Dermis microvascular lymphatic vessel endothelial cell (primary cell): ENCODE results near the gene SPSB1. TPM values are rescaled to one million over a fixed set of nuclear protein-coding genes. Genes with fewer than 3 reads are reported as not detected.
"Not testable (repeated sequence)": the region's sequence is repeated elsewhere in the genome, so short reads cannot be mapped to it uniquely, and the experiment has no call there.

ENCODE experiments used
- DNase-seq, 2 donors: peaks; one replicate each; pipeline versions ENCODE4 v3.0.0 to v3.0.0-alpha.2; 2010; ENCODE audit warnings: low read depth in 2 of 2
- total RNA-seq: library from RNA; depleted of rRNA; stranded (reverse); fragments of >200 nt; gene quantifications from 2 replicates; pipeline ENCODE4 v1.2.1, GENCODE V29; 2014

The SPSB1 gene
- total RNA-seq, 1 donor from 2014 or later, result 26.4 TPM

DNA sequence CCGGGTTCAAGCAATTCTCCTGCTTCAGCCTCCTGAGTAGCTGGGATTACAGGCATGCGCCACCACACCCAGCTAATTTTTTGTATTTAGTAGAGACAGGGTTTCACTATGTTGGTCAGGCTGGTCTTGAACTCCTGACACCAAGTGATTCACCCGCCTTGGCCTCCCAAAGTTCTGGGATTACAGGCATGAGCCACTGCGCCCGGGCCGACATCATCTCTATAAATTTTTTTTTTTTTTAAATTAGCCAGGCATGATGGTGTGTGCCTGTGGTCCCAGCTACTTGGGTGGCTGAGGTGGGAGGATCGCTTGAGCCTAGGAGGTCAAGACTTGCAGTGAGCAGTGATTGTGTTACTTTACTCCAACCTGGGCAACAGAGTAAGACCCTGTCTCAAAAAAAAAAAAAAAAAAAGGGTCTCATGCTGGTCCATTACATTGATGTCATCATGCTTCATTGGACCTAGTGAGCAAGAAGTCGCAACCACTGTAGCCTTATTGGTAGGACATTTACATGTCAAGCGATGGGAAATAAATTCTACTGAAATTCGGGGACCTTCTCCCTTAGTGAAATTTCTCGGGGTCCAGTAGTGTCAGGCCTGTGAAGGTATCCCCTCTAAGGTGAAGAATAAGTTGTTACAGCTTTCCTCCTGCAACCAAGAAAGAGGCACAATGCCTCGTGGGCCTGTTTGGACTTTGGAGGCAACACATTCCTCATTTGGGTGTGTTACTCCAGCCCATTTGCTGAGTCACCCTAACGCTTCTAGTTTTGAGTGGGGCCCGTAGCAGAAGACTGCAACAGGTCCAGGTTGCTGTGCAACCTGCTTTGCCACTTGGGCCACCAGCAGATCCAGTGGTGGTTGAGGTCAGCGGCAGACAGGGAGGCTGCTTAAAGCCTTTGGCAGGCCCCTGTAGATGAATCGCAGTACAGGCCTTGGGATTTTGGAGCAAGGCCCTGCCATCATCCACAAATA lies 7.2 kb downstream of the SPSB1 start:
- DNase-seq, result not testable (repeated sequence)

DNA sequence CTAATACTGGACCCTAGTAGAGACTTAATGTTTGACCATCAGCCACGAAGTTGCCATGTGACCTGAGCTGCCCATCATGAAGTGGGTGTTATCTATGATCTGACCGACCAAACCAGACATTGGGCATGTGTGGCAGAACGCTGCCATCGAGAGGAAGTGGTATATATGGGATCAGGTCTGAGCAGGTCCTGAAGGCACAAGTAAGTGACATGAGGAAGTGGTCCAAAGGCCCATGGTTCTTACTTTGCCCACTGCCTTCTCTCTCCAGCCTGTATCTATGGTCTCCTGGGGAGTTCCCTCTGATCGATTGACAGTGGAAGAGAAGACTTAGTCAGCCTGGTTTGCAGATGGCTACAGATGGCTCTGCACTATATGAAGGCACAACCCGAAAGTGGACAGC lies 7.9 kb downstream of the SPSB1 start:
- no peak for DNase-seq

DNA sequence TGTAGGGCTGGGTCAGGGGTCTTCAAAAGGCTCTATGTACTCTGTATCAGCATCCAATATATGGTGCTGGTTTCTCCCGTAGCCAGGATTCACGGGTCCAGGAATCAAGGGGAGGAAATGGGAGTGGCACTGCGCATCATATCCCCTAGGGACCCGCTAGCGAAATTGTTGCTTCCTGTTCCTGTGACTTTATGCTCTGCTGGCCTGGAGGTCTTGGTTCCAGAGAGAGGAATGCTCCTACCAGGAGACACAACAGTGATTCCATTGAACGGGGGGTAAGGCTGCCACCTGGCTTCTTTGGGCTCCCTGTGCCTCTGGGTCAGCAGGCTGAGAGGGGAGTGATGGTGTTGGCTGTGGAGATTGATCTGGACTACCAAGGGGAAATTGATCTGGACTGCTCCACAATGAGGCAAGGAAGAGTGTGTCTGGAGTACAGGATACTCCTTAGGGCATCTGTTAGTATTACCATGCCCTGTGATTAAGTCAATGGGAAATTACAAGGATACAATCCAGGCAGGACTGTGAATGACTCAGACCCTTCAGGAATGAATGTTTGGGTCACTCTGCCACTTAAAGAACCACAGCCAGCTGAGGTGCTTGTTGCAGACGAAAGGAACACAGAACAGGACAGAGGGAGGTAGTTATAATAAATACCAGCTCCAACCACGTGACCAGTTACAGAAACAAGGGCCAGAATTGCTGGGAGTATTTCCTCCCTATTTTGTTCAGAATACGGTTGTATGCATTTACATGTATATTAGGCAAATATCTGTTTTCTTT lies 10.2 kb downstream of the SPSB1 start:
- peak; percentile 75 for DNase-seq

DNA sequence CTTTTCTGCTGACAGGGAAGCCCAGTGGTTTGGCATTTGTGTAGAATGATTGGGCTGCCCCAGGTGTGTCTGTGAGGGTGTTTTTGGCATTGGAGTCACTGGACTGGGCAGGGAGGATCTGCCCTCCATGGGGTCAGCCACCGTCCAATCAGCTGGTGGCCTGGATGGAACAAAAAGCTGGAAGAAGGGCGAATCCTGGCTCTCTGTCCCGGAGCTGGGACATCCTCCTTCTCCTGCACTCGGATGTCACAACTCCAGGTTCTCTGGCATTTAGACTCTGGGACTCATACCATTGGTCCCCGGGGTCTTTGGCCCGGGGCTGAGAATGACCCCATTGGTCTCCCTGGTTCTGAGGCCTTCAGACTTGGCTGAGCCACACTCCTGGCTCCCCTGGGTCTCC lies 11.2 kb downstream of the SPSB1 start:
- DNase-seq, result no peak

DNA sequence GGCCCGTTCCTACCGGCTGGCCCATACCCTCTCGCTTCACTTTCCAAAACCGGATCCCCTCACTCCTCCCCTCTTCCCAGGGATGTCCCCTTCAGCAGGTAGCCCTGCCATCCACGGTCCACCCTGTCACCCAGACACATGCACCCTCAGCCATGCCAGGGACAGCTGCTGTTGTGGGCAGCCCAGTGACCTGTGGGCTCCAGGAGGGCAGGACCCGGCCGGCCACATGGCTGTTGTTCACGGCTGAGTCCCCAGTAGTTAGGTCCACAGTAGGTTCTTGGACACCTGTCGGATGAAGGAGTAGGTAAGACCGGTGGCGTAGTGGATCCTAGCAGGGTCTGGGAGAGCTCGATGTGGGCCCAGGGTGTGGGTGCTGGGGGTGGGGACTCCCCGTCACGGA lies 12.5 kb downstream of the SPSB1 start:
- DNase-seq, result no peak

DNA sequence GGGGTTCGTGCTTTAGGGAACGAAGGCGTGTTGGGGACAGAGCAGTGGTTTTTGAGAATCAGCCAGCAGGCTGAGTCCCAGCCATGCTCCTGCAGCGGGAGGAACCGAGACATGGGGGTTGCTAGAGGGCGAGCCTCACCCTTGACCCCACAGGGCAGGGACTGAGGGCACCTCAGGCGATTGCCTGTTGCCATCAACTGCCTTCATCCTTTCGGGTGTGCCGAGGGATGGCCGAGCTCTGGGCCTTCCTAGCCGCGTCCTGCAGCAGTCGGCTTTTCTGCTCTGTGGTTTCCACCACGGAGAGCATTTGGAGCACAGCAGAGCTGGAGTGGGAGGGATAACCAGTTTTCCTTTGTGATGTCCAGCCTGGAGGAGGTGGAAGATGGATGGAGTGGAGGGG lies 13.3 kb downstream of the SPSB1 start:
- DNase-seq, result no peak

DNA sequence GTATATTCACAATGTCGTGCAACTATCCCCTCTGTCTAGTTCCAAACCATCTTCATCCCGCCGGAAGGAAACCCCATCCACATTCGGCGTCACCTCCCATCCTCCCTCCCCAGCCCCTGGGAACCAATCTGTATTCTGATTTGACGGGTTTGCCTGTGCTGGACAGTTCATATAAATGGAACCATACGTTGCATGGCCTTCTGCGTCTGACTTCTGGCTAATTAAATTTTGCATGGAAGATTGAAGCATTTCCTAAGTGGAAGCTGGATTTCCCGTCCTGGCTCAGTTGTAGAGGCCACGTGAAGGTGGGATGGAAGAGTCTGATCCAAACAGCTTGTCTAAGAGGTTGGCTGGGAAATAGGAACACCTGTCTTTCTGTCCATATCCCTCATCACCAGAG lies 14.6 kb downstream of the SPSB1 start:
- DNase-seq, result no peak

DNA sequence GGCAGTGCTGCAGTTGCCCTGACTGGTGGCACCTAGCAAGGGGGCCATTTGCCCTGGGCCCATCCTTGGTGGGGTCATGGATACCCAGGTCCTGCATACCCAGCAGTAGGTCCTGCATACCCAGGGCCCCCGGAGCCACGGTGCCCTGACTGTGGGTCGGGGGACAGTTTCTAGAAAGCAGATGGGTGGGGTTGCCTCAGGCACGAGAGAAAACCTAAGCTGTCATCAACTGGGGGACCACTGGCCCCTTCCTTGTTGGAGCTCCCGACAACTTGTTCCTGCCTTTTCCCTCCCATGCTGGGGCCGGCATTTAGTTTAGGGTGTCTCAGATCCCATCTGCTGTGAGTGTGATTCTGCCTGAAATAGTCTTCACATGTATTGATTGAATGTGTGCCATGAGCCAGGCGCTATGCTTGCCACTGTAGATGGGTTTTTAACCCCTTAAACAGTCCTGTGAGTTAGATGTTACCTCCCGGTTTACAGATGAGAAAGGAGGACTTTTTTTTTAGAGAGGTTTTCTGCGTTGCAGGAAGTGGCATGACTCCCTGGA lies 15.6 kb downstream of the SPSB1 start:
- DNase-seq, result no peak

DNA sequence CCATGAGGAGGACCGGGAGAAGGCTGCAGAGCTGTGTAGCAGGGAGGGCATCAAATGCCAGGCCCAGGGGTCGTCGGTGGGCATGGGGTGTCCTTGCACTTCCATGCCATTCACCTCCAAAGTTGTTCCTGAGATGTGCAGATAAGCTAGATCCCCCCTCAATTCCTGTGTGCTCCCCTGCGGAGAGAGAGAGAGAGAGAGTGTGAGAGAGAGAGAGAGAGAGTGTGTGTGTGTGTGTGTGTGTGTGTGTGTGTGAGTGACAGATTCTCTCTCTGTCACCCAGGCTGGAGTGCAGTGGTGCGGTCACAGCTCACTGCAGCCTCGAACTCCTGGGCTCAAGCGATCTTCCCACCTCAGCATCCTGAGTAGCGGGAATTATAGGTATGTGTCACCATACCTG lies 16.4 kb downstream of the SPSB1 start:
- no peak for DNase-seq

DNA sequence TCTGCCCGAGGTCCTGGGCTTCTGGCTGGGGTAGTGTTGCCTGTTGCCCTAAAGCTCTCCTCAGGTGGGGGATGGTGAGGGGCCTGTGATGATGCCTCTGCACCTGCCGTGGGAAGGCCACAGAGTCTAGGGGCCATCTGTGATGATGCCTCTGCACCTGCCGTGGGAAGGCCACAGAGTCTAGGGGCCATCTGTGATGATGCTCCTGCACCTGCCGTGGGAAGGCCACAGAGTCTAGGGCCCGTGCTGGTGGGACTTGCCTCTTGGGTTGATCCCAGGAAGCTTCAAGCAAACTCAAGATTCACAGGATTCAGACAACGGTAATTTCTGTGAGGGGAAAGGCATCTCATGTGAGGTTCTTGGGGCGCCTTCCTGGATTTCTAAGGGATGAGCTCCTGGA lies 17.3 kb downstream of the SPSB1 start:
- no peak for DNase-seq

DNA sequence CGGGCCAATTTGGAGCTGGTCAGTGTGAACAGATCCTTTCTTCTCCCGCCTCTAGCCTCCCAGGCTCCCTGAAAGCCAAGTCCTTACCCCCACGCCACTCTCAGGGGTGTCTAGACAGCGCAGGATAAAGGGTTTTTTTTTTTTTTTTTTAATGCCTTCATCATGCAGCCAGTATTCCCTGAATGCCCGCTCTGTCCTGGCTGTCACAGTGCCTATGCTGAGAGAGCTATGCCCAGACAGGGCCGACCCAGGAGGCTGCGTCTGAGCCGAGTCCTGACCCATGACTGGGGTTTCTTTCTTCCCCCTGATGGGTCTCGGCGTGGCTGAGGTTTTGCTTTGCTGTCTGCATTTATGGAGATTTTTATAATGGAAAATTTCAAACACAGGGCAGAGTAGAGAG lies 18.3 kb downstream of the SPSB1 start:
- DNase-seq, result no peak

DNA sequence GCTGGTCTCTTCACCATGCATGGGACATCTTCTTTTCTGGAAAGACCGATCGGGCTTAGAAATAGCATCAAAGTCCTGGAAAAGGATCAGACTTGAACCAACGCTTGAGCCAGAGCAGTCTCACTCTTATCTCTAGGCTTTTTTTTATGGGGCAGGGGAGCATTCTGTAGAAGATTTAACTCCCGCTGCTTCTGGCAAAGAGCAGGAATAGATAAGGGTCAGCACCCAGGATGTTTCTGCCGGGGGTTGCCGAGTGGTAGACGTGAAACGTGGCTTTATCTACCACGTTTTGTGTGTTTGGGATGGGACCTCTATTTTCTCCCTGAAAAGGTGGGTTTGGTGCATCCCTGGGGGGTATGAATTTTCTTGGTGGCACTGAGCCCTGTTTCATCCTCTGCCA lies 18.8 kb downstream of the SPSB1 start:
- DNase-seq, result no peak

DNA sequence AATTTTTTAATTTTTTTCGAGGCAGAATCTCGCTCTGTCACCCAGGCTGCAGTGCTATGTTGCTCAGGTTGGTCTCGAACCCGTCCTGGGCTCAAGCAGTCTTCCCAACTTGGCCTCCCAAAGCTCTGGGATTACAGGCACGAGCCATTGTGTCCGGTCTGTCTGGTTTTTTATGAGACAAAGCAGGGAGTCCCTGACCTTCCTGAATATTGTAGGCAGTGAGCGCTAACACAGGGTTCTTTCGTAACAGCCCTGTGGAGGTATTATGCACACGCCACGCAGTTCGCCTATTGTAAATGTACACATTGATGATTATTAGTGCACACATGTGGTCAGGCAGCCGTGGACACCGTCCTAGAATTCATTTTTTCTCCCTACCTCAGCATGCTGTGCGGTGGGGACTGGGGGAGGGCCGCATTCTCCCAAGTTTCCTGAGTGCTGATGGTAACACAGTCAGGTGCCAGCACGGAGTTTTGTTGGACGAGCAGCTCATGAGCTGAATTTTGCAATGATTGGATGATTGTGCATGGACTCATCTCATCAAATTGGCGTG lies 19.6 kb downstream of the SPSB1 start:
- DNase-seq, result no peak

DNA sequence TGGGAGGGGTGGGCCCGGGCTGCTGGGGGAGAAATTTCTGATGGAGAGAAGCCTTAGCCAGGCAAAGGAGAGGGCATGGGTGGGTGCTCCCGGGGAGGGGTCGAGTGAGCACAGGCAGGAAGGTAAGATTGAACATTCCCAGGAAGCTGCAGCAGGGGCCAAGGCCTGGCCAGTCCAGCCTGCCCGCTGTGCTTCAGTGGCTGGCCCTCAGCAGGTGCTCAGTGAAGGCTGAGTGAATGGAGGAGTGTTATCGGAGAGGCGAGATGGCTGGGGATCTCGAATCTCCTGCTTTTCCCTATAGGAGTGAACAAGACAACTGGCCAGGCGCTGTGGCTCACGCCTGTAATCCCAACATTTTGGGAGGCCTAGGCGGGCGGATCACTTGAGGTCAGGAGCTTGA lies 20.9 kb downstream of the SPSB1 start:
- no peak for DNase-seq

DNA sequence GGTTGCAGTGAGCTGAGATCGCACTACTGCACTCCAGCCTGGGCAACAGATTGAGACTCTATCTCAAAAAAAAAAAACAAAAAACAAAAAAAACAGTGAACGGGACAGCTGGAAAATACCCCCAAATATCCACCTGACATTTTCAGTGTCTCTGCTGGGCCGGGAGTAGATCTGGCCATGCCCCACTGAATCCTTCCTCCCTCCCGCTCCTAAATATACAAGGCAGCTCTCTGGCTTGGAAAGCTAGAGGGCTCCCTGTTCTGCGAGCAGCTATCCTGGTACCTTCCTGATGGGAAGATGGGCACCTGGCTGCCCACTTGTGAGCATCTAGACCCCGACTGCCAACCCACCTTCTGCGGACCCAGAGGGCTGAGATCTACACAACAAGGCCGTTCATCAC lies 21.4 kb downstream of the SPSB1 start:
- no peak for DNase-seq

DNA sequence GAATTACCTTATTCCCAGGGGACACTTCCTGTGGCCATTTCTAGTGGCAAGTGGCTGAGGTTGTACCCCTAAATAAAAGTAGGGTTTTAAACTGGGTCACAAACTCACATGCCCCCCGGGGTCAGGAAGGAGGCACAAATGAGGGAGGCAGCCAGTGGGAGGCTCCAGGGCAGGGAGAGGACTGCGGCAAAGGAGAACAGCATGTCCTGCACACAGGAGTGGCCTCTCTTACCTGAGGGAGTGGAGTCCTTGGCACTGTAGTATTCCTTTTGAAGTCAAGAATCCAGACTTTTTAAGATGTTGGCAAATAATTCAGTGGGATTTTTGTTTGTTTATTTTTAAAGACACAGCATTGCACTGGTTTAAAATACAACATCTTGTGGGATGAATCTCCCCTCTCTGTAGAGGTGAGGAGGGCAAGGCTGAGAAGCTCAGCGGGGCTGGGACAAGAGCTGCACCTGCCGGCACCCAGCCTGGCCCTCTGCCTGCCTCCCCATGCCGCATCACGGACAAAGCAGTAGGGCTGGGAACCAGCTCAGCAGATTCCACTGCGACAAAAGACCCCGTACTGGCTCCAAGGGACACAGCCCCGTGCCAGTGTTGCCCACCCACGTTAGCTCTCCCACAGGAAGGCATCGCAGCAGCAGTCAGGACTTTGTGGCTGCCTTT lies 22.2 kb downstream of the SPSB1 start:
- no peak for DNase-seq

DNA sequence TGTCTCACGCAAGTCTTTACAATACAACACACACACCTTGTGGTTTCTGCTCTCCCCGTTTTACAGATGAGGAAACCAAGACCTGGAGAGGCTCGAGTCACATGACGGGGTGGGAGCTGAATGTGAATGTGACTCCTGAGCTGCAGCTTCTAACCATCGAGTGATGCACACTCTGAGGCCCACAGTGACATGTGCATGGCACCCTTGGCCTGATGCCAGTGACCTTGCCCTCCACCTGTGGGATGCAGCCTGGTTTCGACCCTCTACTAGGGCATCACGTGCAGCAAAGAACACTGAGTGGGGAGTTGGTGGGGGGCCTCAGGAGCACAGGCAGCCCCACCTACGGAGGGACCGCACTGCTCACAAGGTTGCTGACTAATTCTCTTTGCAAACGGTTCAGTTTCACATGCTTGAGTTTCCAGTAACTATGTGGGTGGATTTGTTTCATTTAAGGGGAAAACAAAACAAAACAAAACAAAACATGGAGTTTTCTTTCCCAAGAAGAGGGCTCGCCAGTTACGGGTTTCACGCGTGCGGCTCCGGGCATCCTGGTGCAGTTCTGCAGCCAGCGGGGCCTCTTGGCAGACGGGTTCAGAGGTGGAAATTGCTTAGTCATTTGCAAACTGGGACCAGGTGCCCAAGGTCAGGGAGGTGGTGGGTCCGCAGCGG lies 22.9 kb downstream of the SPSB1 start:
- DNase-seq, result peak; percentile 18 to 41

DNA sequence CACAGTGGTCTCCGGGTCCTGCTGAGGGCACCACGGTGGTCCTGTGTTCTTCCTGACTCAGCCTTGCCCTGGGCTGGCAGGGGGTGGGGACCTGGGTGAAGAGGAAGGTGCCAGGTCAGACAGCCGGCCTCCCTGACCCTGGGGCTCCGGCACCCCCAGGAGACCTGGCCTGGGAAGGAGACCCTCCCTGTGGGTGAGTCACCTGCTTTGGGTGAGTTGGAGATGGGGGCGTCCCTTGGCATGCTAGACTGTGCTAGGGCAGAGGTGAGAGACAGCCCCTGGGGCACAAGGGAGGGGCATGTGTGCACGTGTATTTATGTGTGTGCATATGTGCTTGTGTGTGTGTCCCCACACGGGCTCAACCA lies 23.4 kb downstream of the SPSB1 start:
- DNase-seq, result no peak

DNA sequence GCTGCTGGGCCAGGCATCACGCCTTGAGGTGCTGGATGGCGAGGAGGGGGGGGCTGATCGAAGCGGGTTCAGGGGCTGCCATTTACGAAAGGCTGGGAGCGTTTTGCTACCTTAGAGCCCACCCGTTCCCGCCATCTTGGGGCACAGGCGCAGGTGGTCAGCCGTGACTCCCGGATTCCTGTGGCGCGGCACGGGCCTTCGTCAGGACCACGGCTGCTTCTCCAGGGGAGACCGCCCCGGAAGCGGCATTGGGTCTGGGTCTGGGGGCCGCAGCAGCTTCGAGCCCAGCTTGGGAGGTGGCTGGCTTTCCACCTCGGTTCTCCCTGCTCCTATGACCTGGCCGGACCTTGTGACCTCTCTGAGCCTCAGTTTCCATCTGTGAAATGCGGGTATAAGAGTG lies 23.8 kb downstream of the SPSB1 start:
- no peak for DNase-seq

DNA sequence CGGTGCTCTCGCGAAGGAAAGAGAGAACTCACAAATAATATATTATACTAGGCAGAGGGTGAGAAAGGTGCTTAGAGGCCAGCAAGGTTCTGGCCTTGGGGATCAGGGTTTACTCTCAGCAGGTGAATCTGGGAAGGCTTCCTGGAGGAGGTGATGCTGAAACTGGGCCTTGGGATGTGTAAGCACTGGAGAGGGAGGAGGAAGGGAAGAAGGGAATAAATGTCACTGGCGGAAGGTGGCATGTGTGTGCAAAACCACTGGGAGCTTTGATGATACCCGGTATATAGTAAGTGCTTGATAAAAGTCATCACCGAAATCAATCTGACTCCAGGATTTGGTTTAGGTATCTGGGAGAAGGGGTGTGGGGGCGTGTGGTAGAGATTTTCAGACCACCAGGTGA lies 24.4 kb downstream of the SPSB1 start:
- no peak for DNase-seq
